ENCODE results near the gene MALL. TPM values are rescaled to one million over a fixed set of nuclear protein-coding genes. Genes with fewer than 3 reads are reported as not detected.

Gene MALL
- total RNA-seq, 3 donors from 2014 or later: 170 to 672 (median 264) TPM

DNA sequence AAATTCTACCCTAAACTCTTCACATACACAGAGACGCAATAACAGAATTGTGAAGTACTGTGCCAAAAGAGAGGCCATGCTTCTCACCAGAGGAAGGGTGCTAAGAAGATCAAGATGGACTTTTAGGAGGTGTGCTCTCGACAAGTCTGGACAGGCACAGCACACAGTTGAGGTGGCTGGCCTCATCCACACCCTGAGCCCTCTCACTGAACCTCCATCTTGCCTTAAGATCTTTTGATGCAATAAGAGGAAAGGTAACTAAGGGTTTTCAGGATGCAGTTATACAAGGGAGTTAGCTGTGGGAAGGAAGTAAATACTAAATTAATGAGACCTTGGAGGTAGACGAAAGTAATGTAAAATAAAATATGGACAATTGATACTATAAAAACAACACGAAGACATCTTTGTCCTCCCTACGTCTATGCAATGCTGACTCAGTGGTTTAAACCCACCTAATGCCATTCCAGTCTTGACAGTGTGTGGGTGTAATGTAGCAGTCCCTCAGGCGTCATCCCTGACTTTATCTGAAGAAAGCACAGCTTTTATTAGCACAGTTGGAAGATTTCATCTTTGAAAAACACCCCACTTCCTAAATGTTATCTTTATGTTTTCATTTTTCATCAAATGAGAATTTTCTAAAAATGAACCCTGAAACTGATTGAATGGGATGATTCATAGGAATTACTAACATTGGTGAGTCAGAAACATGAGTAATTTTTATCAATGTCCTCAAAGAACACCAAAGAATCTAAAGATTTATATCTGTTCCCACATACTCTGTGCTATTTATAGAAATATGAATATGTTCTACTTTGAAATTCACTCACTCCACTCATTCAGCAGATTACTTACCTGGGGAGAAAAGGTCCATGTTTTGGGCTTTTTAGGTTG lies 34.0 kb upstream of the MALL start:
- no peaks in the 10 kb centered on the region for H3K9me3 ChIP-seq
- ATAC-seq: no peak
- intact Hi-C loops (cut with DNase I, micrococcal nuclease): no loop called here
- no peaks in the 10 kb centered on the region for H3K4me1 ChIP-seq (ENCODE audit: low read depth)
- DNase-seq: no peak
- H3K4me3 ChIP-seq: no peak overlapping the region
- TF ChIP-seq, protein P1, sequence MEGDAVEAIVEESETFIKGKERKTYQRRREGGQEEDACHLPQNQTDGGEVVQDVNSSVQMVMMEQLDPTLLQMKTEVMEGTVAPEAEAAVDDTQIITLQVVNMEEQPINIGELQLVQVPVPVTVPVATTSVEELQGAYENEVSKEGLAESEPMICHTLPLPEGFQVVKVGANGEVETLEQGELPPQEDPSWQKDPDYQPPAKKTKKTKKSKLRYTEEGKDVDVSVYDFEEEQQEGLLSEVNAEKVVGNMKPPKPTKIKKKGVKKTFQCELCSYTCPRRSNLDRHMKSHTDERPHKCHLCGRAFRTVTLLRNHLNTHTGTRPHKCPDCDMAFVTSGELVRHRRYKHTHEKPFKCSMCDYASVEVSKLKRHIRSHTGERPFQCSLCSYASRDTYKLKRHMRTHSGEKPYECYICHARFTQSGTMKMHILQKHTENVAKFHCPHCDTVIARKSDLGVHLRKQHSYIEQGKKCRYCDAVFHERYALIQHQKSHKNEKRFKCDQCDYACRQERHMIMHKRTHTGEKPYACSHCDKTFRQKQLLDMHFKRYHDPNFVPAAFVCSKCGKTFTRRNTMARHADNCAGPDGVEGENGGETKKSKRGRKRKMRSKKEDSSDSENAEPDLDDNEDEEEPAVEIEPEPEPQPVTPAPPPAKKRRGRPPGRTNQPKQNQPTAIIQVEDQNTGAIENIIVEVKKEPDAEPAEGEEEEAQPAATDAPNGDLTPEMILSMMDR (IDR thresholded peaks at IDR 0.05): no peak
- H3K36me3 ChIP-seq (ENCODE audit: low read depth): no peaks in the 10 kb centered on the region

DNA sequence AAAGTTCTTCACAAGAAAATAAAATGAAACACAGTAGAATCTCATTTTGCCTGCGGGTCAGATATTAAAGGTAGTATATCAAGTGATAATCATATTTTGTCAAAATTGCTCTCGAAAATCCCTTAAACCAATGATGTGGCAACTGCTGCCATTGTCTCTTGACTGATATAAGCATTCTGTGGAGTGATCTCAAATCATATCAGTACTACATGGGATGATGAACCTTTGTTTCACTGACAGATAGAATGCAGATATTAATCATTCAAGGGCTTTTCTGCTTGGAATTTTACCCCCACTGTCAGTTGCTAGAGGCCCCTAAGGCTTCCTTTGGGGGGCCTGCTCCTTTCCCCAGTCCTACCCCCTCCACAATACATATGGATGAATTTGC lies 31.3 kb upstream of the MALL start:
- DNase-seq: no peak
- no peaks in the 10 kb centered on the region for H3K36me3 ChIP-seq (ENCODE audit: low read depth)
- no peaks in the 10 kb centered on the region for H3K9me3 ChIP-seq
- no peak overlapping the region for H3K4me3 ChIP-seq
- no peaks in the 10 kb centered on the region for H3K4me1 ChIP-seq (ENCODE audit: low read depth)
- intact Hi-C loops (cut with DNase I, micrococcal nuclease): no loop called here
- TF ChIP-seq, protein P1 (IDR thresholded peaks at IDR 0.05): no peak
- no peak for ATAC-seq

DNA sequence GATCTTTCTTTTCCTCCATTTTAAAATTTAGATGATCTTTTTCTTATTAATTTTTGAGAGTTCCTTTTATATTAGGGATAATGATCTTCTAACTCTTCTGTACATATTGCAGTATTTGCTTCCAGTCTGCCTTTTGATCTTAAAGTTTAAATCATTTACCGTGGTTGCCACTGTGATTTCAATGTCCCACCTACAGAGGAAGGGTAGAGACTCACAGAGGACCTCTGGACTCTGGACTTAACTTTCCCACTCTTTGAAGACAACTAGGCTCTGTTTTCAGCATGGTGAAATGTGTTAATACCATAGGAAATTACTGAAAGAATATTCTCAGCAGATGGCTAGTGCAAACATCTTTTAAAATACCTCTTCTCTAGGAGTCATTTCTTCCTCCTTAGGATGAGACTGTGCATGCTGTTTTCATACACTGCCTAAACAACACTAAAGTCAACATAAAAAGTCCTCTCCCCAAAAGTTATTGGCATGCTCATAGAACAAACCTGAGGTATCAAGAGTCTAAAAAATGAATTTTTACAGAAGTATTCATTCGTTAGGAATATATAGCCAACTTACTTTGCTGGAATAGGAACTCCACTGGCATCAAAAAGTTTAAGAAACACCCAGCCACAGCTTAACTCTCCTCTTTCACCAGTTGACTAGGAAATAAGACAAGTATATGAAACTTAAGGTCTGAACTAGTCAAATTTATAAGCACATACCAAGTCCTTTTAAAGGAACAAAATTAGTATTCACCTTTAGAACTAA lies 30.7 kb upstream of the MALL start:
- intact Hi-C loops (cut with DNase I, micrococcal nuclease): no loop called here
- no peaks in the 10 kb centered on the region for H3K9me3 ChIP-seq
- DNase-seq (no peak), ATAC-seq (no peak)
- H3K4me1 ChIP-seq (ENCODE audit: low read depth): no peaks in the 10 kb centered on the region
- no peaks in the 10 kb centered on the region for H3K36me3 ChIP-seq (ENCODE audit: low read depth)
- H3K4me3 ChIP-seq: no peak overlapping the region
- TF ChIP-seq, protein P1 (IDR thresholded peaks at IDR 0.05): no peak

DNA sequence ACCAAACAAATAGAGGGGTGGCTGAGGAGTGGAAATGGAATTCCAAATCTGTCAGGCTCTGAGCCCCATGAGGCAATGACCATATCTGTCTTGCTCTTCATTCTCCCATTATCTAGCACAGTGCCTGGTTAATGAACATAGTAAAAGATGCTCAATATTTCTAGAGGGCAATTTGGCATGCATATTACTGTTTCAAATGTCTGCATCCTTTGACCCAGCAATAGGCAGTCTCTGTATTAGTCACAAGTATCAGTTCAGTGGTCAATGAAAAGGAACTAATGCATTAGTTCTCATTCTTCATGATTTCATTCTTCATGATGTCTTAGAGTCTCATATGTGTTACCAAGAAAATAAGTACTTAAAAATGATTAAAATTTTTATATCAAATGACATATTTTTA lies 28.4 kb upstream of the MALL start:
- H3K4me3 ChIP-seq: no peak overlapping the region
- no peaks in the 10 kb centered on the region for H3K9me3 ChIP-seq
- H3K4me1 ChIP-seq (ENCODE audit: low read depth): no peaks in the 10 kb centered on the region
- H3K36me3 ChIP-seq (ENCODE audit: low read depth): no peaks in the 10 kb centered on the region
- intact Hi-C loops (cut with DNase I, micrococcal nuclease): no loop called here
- ATAC-seq (no peak), DNase-seq (no peak)
- TF ChIP-seq, protein P1 (IDR thresholded peaks at IDR 0.05): no peak

DNA sequence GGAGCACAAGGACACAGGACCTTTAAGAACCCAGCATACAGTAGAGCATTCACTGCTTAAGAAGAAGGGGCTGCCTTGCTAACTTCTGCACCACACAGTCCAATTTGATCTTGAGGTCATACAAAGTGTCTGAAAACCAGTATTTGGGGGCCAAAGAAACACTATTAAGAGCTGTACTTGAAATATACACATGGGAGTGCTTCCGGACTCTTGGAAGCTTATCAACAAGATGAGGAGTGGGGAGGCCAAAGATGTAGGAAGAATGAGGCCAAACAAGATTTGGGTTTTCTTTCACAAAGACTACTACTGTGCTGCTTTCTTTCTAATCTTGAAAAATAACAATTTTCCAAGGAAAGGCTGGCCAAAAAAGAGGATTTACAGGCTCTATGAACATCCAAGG lies 24.8 kb upstream of the MALL start:
- Histone ChIP-seq H3K4me3 (no peak overlapping the region), H3K9me3 (no peaks in the 10 kb centered on the region), H3K36me3 (ENCODE audit: low read depth) (no peaks in the 10 kb centered on the region), H3K4me1 (ENCODE audit: low read depth) (no peaks in the 10 kb centered on the region)
- ATAC-seq (no peak), DNase-seq (no peak)
- TF ChIP-seq, protein P1 (IDR thresholded peaks at IDR 0.05): no peak
- intact Hi-C loops (cut with DNase I, micrococcal nuclease): no loop called here
